ENCODE results near the gene RPAP3. TPM values are rescaled to one million over a fixed set of nuclear protein-coding genes. Genes with fewer than 3 reads are reported as not detected.

RPAP3 gene
- total and polyA plus RNA-seq, 9 of the 15 experiments (the other 6 are each of a cell fraction or from before 2014, with no cell fraction given): 40.0 to 92.1 (median 54.1) TPM

DNA sequence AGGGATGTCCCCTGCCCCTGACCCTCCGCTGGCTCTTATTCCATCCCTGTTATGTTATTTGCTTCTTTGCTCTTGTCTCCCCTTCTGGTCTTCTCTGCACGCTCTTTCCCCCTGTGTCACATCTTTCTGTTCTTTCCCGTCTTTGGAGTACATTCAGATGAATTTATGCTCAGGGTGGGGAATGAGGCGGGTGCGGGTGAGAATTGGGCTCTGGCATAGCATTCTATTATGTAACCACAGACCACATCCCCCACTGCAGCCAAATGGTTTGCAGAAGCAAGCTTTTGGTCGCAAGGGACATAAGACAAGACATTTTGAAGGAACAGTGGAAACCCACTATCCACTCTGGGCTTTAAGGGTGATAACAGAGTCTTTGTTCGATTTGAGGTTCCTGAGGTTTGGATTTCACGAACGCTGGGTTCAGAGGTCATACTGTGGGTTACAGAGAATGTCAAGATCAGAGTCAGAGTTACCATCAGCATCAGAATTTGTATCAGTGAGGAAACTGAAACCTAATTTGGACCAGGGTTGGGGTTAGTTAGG lies 15.7 kb upstream of the RPAP3 start:
- TF ChIP-seq PHTF2 (CRISPR knock-in tag; IDR thresholded peaks at IDR 0.05): no peak
- TF ChIP-seq, protein P1, sequence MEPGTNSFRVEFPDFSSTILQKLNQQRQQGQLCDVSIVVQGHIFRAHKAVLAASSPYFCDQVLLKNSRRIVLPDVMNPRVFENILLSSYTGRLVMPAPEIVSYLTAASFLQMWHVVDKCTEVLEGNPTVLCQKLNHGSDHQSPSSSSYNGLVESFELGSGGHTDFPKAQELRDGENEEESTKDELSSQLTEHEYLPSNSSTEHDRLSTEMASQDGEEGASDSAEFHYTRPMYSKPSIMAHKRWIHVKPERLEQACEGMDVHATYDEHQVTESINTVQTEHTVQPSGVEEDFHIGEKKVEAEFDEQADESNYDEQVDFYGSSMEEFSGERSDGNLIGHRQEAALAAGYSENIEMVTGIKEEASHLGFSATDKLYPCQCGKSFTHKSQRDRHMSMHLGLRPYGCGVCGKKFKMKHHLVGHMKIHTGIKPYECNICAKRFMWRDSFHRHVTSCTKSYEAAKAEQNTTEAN (CRISPR knock-in tag; IDR thresholded peaks at IDR 0.05): no peak
- peak; percentile 22; the same call in 1 of the 2 replicates for TF ChIP-seq NR2C1 (IDR thresholded peaks at IDR 0.05)
- peak; percentile 15; the same call in 1 of the 2 replicates for TF ChIP-seq NR2C1 (tag; IDR thresholded peaks at IDR 0.05)
- no peak for TF ChIP-seq KLF16 (IDR thresholded peaks at IDR 0.05)
- intact Hi-C loops (cut with micrococcal nuclease) (no loop called here), in situ Hi-C loops (cut with MboI) (no loop called here)
- FAIRE-seq (no peak), DNase-seq (ENCODE audit: extremely low read depth in 1 of 4, low spot score in 3 of 4) (no peak), ATAC-seq (no peak)
- Histone ChIP-seq H3K36me3 (ENCODE audit: control insufficient read depth, insufficient read depth, low read length) (no peaks in the 10 kb centered on the region), H3K4me1 (replicated peaks in 1 of 2; ENCODE audit: control insufficient read depth in 2 of 2, insufficient read depth in 2 of 2, low read length in 2 of 2) (peaks cover 3 to 4% of the 10 kb centered on the region in 2 experiments; a peak in 3 of 5 replicates), H3K9me1 (ENCODE audit: control insufficient read depth, insufficient read depth, low read length) (no peaks in the 10 kb centered on the region), H2AFZ (ENCODE audit: low read depth, low read length) (no peak overlapping the region), H4K20me1 (replicated peaks; ENCODE audit: control insufficient read depth, insufficient read depth, low read length) (no peaks in the 10 kb centered on the region), H3K9ac (ENCODE audit: insufficient read depth in 1 of 2, low read depth in 2 of 2, low read length in 2 of 2) (no peak overlapping the region), H3K79me2 (ENCODE audit: control insufficient read depth, insufficient read depth, low read length) (no peaks in the 10 kb centered on the region), H3K4me2 (ENCODE audit: insufficient read depth, low read length) (no peak overlapping the region), H3K27me3 (ENCODE audit: control insufficient read depth in 2 of 2, insufficient read depth in 2 of 2, low read length in 2 of 2) (no peaks in the 10 kb centered on the region), H3K9me3 (replicated peaks; ENCODE audit: control insufficient read depth, insufficient read depth, low read depth, low read length) (no peaks in the 10 kb centered on the region), H3K4me3 (no peak overlapping the region), H3K27ac (ENCODE audit: extremely low read depth, low read depth, low read length) (no peak overlapping the region)
- ChIA-PET POLR2A (interaction anchor here (0.7 to 1.2 kb wide), 2 partner anchors 45 to 106 kb away, joined by 4 read pairs; no protein-coding TSS in a partner anchor), CTCF (ENCODE audit: low intra/inter-chr PET ratio) (no interaction called here)
- WGBS (ENCODE audit: insufficient coverage, low coverage, missing lambda C conversion rate): 44% methylated on average over 8 of the region's 9 CpGs
- no TSS peak for BruUV-seq (replicated peaks)

All from K562 (cell line).